ENCODE measurements around the gene PRKCE.

PRKCE gene

GRCh38 chr2:45845566-45845965 lies 194.1 kb downstream of the PRKCE start:
- no peak for DNase-seq (ENCODE audit: insufficient read length, low spot score)
- no peak for FAIRE-seq

GRCh38 chr2:45849491-45850283 lies 198.2 kb downstream of the PRKCE start:
- FAIRE-seq (no peak), DNase-seq (ENCODE audit: insufficient read length, low spot score) (no peak)
- no peak for TF ChIP-seq CTCF (IDR thresholded peaks at IDR 0.05; ENCODE audit: insufficient read depth, missing control alignments)

More at GRCh38 chr2:45845566-45845965, 194.1 kb downstream of the PRKCE start:
- TF ChIP-seq CTCF (IDR thresholded peaks at IDR 0.05; ENCODE audit: insufficient read depth, missing control alignments), result no peak

GRCh38 chr2:45850558-45850957 lies 199.1 kb downstream of the PRKCE start:
- no peak for DNase-seq (ENCODE audit: insufficient read length, low spot score)
- FAIRE-seq, result no peak
- no peak for TF ChIP-seq CTCF (IDR thresholded peaks at IDR 0.05; ENCODE audit: insufficient read depth, missing control alignments)

- no peak for TF ChIP-seq CTCF (IDR thresholded peaks at IDR 0.05; ENCODE audit: insufficient read depth, missing control alignments)
- FAIRE-seq (no peak), DNase-seq (ENCODE audit: insufficient read length, low spot score) (no peak)
Measured at GRCh38 chr2:45851111-45851510, 199.6 kb downstream of the PRKCE start.

GRCh38 chr2:45851576-45852304 lies 200.3 kb downstream of the PRKCE start:
- FAIRE-seq (no peak), DNase-seq (ENCODE audit: insufficient read length, low spot score) (no peak)

GRCh38 chr2:45852450-45853150 lies 201.1 kb downstream of the PRKCE start:
- DNase-seq (ENCODE audit: insufficient read length, low spot score) (no peak), FAIRE-seq (no peak)
- no peak for TF ChIP-seq CTCF (IDR thresholded peaks at IDR 0.05; ENCODE audit: insufficient read depth, missing control alignments)

More at GRCh38 chr2:45851576-45852304, 200.3 kb downstream of the PRKCE start:
- TF ChIP-seq CTCF (IDR thresholded peaks at IDR 0.05; ENCODE audit: insufficient read depth, missing control alignments), result no peak

All from D721Med (cell line).